T-helper 2 cell treated with Interferon-gamma antibody and Interleukin-4, amounts not matched to agents 100 ng/mL and 5 ng/mL, for 36 hours (primary cell): ENCODE data around the gene SND1. TPM values are rescaled to one million over a fixed set of nuclear protein-coding genes. Genes with fewer than 3 reads are reported as not detected.
"Not testable (repeated sequence)": the region's sequence is repeated elsewhere in the genome, so short reads cannot be mapped to it uniquely, and the experiment has no call there.

Experiments
- intact Hi-C: fragments of 100-400 bp; cut with micrococcal nuclease; formaldehyde crosslinking; loops from one replicate; pipeline ENCODE4 v1.15.1; 2023
- total RNA-seq: library from RNA; stranded (reverse); gene quantifications from 2 replicates; pipeline ENCODE4 v1.2.3, GENCODE V29; 2022

The SND1 gene
- total RNA-seq, 1 donor from 2014 or later: 275 TPM

- intact Hi-C loops: no loop called here
Measured at GRCh38 chr7:127900732-127901685, 249.0 kb downstream of the SND1 start.

- intact Hi-C loops: no loop called here
Measured at GRCh38 chr7:127901895-127902703, 250.1 kb downstream of the SND1 start.

GRCh38 chr7:127902753-127903152 lies 250.8 kb downstream of the SND1 start:
- intact Hi-C loops: not testable (repeated sequence)

- intact Hi-C loops: no loop called here
Measured at GRCh38 chr7:127903892-127904669, 252.1 kb downstream of the SND1 start.

GRCh38 chr7:127904670-127904985 lies 252.6 kb downstream of the SND1 start:
- intact Hi-C loops: no loop called here

GRCh38 chr7:127905021-127905420 lies 253.0 kb downstream of the SND1 start:
- intact Hi-C loops: no loop called here

GRCh38 chr7:127905491-127906330 lies 253.7 kb downstream of the SND1 start:
- intact Hi-C loops: no loop called here

GRCh38 chr7:127907110-127908040 lies 255.4 kb downstream of the SND1 start:
- intact Hi-C loops: no loop called here

- intact Hi-C loops: no loop called here
Measured at GRCh38 chr7:127908430-127909258, 256.6 kb downstream of the SND1 start.

- intact Hi-C loops: no loop called here
Measured at GRCh38 chr7:127909424-127910152, 257.6 kb downstream of the SND1 start.

- intact Hi-C loops: no loop called here
Measured at GRCh38 chr7:127910670-127911069, 258.7 kb downstream of the SND1 start.

- intact Hi-C loops: no loop called here
Measured at GRCh38 chr7:127911968-127912511, 260.0 kb downstream of the SND1 start.

GRCh38 chr7:127912901-127913300 lies 260.9 kb downstream of the SND1 start:
- intact Hi-C loops: no loop called here

- intact Hi-C loops: no loop called here
Measured at GRCh38 chr7:127913686-127914085, 261.7 kb downstream of the SND1 start.

- intact Hi-C loops: no loop called here
Measured at GRCh38 chr7:127914693-127915092, 262.7 kb downstream of the SND1 start.

- intact Hi-C loops: no loop called here
Measured at GRCh38 chr7:127916735-127917134, 264.7 kb downstream of the SND1 start.

- intact Hi-C loops: no loop called here
Measured at GRCh38 chr7:127918130-127918529, 266.1 kb downstream of the SND1 start.
